HG03457 (cell line): Measurements from ENCODE around the gene FBXL16.
A peak's percentile ranks its signal among the peaks of the same experiment; 100 is the strongest.
"Not testable (repeated sequence)": the region's sequence is repeated elsewhere in the genome, so short reads cannot be mapped to it uniquely, and the experiment has no call there.

Experiments used
- ATAC-seq: cut with Tn5 transposase; IDR thresholded peaks from one replicate; pipeline ENCODE4 v1.9.1; 2021; ENCODE audit warnings: moderate number of reproducible peaks; ENCODE audit not compliant: unreplicated experiment

FBXL16 gene

GRCh38 chr16:705431-706188 is at the start of gene FBXL16:
FBXL16 (minus strand) TSS chr16:705801; CDS start chr16:697405, 8,396 bp downstream.
- no peak for ATAC-seq

- no peak for ATAC-seq
These were observed 49.1 kb upstream of the FBXL16 start for GRCh38 chr16:754656-755055.

- not testable (repeated sequence) for ATAC-seq
These were observed 48.6 kb upstream of the FBXL16 start for GRCh38 chr16:754121-754607.

GRCh38 chr16:752007-752312 is 46.4 kb upstream of the FBXL16 start:
- no peak for ATAC-seq

GRCh38 chr16:751152-752006 is 45.8 kb upstream of the FBXL16 start:
- ATAC-seq: no peak

- ATAC-seq: no peak
These were observed 44.9 kb upstream of the FBXL16 start for GRCh38 chr16:750485-750884.

GRCh38 chr16:749010-749409 is 43.4 kb upstream of the FBXL16 start:
- no peak for ATAC-seq

- ATAC-seq: no peak
These were observed 42.6 kb upstream of the FBXL16 start for GRCh38 chr16:747978-748746.

GRCh38 chr16:746637-747036 is 41.0 kb upstream of the FBXL16 start:
- ATAC-seq: no peak

GRCh38 chr16:745739-746138 is 40.1 kb upstream of the FBXL16 start:
- no peak for ATAC-seq

- ATAC-seq: no peak
These were observed 38.3 kb upstream of the FBXL16 start for GRCh38 chr16:743794-744500.

GRCh38 chr16:742894-743293 is 37.3 kb upstream of the FBXL16 start:
- ATAC-seq: not testable (repeated sequence)

- no peak for ATAC-seq
These were observed 36.5 kb upstream of the FBXL16 start for GRCh38 chr16:741986-742629.

- ATAC-seq: peak; percentile 62
These were observed 35.3 kb upstream of the FBXL16 start, which contains the start of gene CIAO3 for GRCh38 chr16:740764-741505. CIAO3 (minus strand) TSS chr16:740997; CDS start chr16:740985, 12 bp downstream.

- no peak for ATAC-seq
These were observed 34.8 kb upstream of the FBXL16 start for GRCh38 chr16:740459-740763.

GRCh38 chr16:739560-740458 is 34.2 kb upstream of the FBXL16 start:
- no peak for ATAC-seq

- no peak for ATAC-seq
These were observed 31.4 kb upstream of the FBXL16 start for GRCh38 chr16:736936-737481.

- ATAC-seq: no peak
These were observed 30.4 kb upstream of the FBXL16 start for GRCh38 chr16:735982-736453.
